Neuronal stem cell (in vitro differentiated cells): ENCODE measurements around the gene FXN. TPM values are rescaled to one million over a fixed set of nuclear protein-coding genes. Genes with fewer than 3 reads are reported as not detected.
"Not testable (repeated sequence)": the region's sequence is repeated elsewhere in the genome, so short reads cannot be mapped to it uniquely, and the experiment has no call there.

Source experiments
- DNase-seq: peaks from one replicate; pipeline ENCODE4 v3.0.0-alpha.2; 2013; ENCODE audit warnings: low spot score
- H2AFZ ChIP-seq: one replicate; pipeline ENCODE4 v1.6.1; 2013; ENCODE audit warnings: mild to moderate bottlenecking, low read length, inconsistent platforms
- H2AK5ac ChIP-seq: 2 replicates; pipeline ENCODE4 v1.6.1; 2013; ENCODE audit warnings: low read depth, mild to moderate bottlenecking, inconsistent platforms, low read length, moderate library complexity, mixed read lengths
- H2BK120ac ChIP-seq: 2 replicates; pipeline ENCODE4 v1.6.1; 2013; ENCODE audit warnings: low read depth, mild to moderate bottlenecking, inconsistent platforms, low read length, moderate library complexity, mixed read lengths
- H2BK12ac ChIP-seq: one replicate; pipeline ENCODE4 v1.6.1; 2013; ENCODE audit warnings: low read length, inconsistent platforms
- H2BK15ac ChIP-seq: 2 replicates; pipeline ENCODE4 v1.6.1; 2013; ENCODE audit warnings: mild to moderate bottlenecking, low read length, inconsistent platforms, mixed read lengths
- H2BK5ac ChIP-seq: one replicate; pipeline ENCODE4 v1.6.1; 2013; ENCODE audit warnings: inconsistent platforms, mild to moderate bottlenecking, low read length, moderate library complexity
- H3K14ac ChIP-seq: one replicate; pipeline ENCODE4 v1.6.1; 2013; ENCODE audit warnings: low read length, inconsistent platforms
- H3K18ac ChIP-seq: 2 replicates; pipeline ENCODE4 v1.6.1; 2013; ENCODE audit warnings: low read length, inconsistent platforms
- H3K23ac ChIP-seq: 2 replicates; pipeline ENCODE4 v1.6.1; 2013; ENCODE audit warnings: low read depth, mild to moderate bottlenecking, mixed read lengths, low read length, inconsistent platforms; ENCODE audit not compliant: poor library complexity
- H3K27ac ChIP-seq: replicated peaks from 3 replicates; pipeline ENCODE4 v1.5.1; 2013; ENCODE audit warnings: low read length, inconsistent platforms
- H3K27me3 ChIP-seq, 3 experiments: 2 replicates each; pipeline ENCODE4 v1.6.1; 2013; ENCODE audit warnings: low read length in 3 of 3, mild to moderate bottlenecking in 2 of 3, inconsistent platforms in 1 of 3, low read depth in 1 of 3, mixed read lengths in 1 of 3, moderate library complexity in 1 of 3; ENCODE audit not compliant: control insufficient read depth in 3 of 3, insufficient read depth in 3 of 3
- H3K36me3 ChIP-seq, 2 donors: replicated peaks in 1 of 2; 2 replicates each; pipeline ENCODE4 v1.6.1; 2013; ENCODE audit warnings: low read length in 2 of 2; ENCODE audit not compliant: control insufficient read depth in 2 of 2, insufficient read depth in 2 of 2
- H3K4ac ChIP-seq: 2 replicates; pipeline ENCODE4 v1.6.1; 2013; ENCODE audit warnings: inconsistent platforms, mild to moderate bottlenecking, low read length, moderate library complexity
- H3K4me1 ChIP-seq, 2 donors: 1 replicate in 1 of 2; 2 replicates in 1 of 2; pipeline ENCODE4 v1.6.1; 2013; ENCODE audit warnings: low read length in 2 of 2, low read depth in 1 of 2; ENCODE audit not compliant: control insufficient read depth in 2 of 2, insufficient read depth in 1 of 2
- H3K4me2 ChIP-seq: one replicate; pipeline ENCODE4 v1.6.1; 2013; ENCODE audit warnings: mild to moderate bottlenecking, low read length, inconsistent platforms; ENCODE audit not compliant: insufficient read depth, poor library complexity, severe bottlenecking
- H3K4me3 ChIP-seq, 2 donors: 2 replicates each; pipeline ENCODE4 v1.5.1; 2013; ENCODE audit warnings: low read length in 2 of 2, mild to moderate bottlenecking in 2 of 2, inconsistent platforms in 1 of 2, moderate library complexity in 1 of 2
- H3K79me1 ChIP-seq: one replicate; pipeline ENCODE4 v1.6.1; 2013; ENCODE audit warnings: low read depth, mild to moderate bottlenecking, inconsistent platforms, low read length, moderate library complexity
- H3K9ac ChIP-seq: one replicate; pipeline ENCODE4 v1.6.1; 2013; ENCODE audit warnings: mild to moderate bottlenecking, low read depth, low read length, inconsistent platforms; ENCODE audit not compliant: poor library complexity
- H3K9me3 ChIP-seq, 2 donors: replicated peaks in 1 of 2; 2 replicates each; pipeline versions ENCODE3 to v1.6.1; 2013; ENCODE audit warnings: low read length in 2 of 2, mild to moderate bottlenecking in 2 of 2, inconsistent platforms in 1 of 2, low read depth in 1 of 2, mixed read lengths in 1 of 2, moderate library complexity in 1 of 2; ENCODE audit not compliant: control insufficient read depth in 2 of 2, insufficient read depth in 1 of 2
- H4K8ac ChIP-seq: one replicate; pipeline ENCODE4 v1.6.1; 2013; ENCODE audit warnings: low read depth, mild to moderate bottlenecking, inconsistent platforms, low read length, moderate library complexity
- H4K91ac ChIP-seq: one replicate; pipeline ENCODE4 v1.6.1; 2013; ENCODE audit warnings: low read length, low read depth, mild to moderate bottlenecking, inconsistent platforms; ENCODE audit not compliant: poor library complexity
- WGBS, 2 donors: extraction: QIAGEN DNeasy Blood & Tissue Kit; methylation state at CpG; one replicate each; pipeline ENCODE4 v1.1.7; 2013; ENCODE audit warnings: missing lambda C conversion rate in 2 of 2, mixed read lengths in 1 of 2; ENCODE audit not compliant: insufficient read length in 2 of 2, insufficient replicate concordance in 1 of 2; ENCODE audit errors: extremely low coverage in 2 of 2; 5-methylcytosine and 5-hydroxymethylcytosine counted together
- polyA plus RNA-seq, 2 experiments: library from polyadenylated mRNA; stranded (reverse); fragments of 200-250 nt; gene quantifications; one replicate each; pipeline ENCODE4 v1.2.3, GENCODE V29; 2013

Gene FXN
- polyA plus RNA-seq (2013, experiment 1 of 2), result 32.9 TPM
- polyA plus RNA-seq (2013, experiment 2 of 2), result 33.9 TPM

- no peak within 1 kb of the TSS for H2BK120ac ChIP-seq
- peak within 1 kb of the TSS; percentile 96 for H3K14ac ChIP-seq
- peak within 1 kb of the TSS; percentile 75 for H3K23ac ChIP-seq
- peak within 1 kb of the TSS; percentile 77 to 86 for H3K4me3 ChIP-seq
- peak within 1 kb of the TSS; percentile 25 for H2BK12ac ChIP-seq
- H3K4me2 ChIP-seq, result peak within 1 kb of the TSS; percentile 76
- no peak within 1 kb of the TSS for H4K8ac ChIP-seq
- H3K36me3 ChIP-seq, result peaks cover 0 to 2% of the 10 kb centered on the region in 2 donors
- no peak within 1 kb of the TSS for H3K4ac ChIP-seq
- H2BK5ac ChIP-seq, result peak within 1 kb of the TSS; percentile 61
- peaks cover 0 to 5% of the 10 kb centered on the region in 2 donors for H3K4me1 ChIP-seq
- no peak within 1 kb of the TSS for H4K91ac ChIP-seq
- peaks cover 0 to 5% of the 10 kb centered on the region in 2 donors for H3K9me3 ChIP-seq
- DNase-seq, result peak; percentile 78
- peak within 1 kb of the TSS; percentile 45 for H2BK15ac ChIP-seq
- WGBS, 2 donors, result no CpG with 5 or more reads among the region's 75 CpGs
- H2AK5ac ChIP-seq, result no peak within 1 kb of the TSS
- H2AFZ ChIP-seq, result peak within 1 kb of the TSS; percentile 98
- peaks cover 6% of the 10 kb centered on the region for H3K79me1 ChIP-seq
- peak within 1 kb of the TSS; percentile 93 for H3K18ac ChIP-seq
- H3K27me3 ChIP-seq, result peaks cover 0 to 2% (median 0%) of the 10 kb centered on the region in 3 experiments
- H3K9ac ChIP-seq, result peak within 1 kb of the TSS; percentile 91
- peak within 1 kb of the TSS; percentile 78 for H3K27ac ChIP-seq
Measured at GRCh38 chr9:69035438-69036308, at the start of gene FXN. TSS of gene FXN (plus strand) at chr9:69035752. CDS start at chr9:69035783, 31 bp downstream.

DNA sequence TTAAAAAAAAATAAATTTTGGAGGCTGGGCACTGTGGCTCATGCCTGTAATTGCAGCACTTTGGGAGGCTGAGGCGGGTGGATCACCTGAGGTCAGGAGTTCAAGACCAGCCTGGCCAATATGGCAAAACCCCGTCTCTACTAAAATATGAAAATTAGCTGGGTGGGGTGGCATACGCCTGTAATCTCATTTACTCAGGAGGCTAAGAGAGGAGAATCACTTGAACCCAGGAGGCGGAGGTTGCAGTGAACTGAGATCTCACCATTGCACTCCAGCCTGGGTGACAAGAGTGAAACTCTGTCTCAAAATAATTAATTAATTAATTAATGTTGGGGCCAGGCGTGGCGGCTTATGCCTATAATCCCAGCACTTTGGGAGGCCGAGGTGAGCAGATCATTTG, 48.6 kb upstream of the FXN start:
- H3K18ac ChIP-seq, H3K23ac ChIP-seq, H2BK15ac ChIP-seq, H2BK5ac ChIP-seq, H4K91ac ChIP-seq, H2BK12ac ChIP-seq, H3K14ac ChIP-seq, H3K4me2 ChIP-seq, H3K4me3 ChIP-seq, H3K9ac ChIP-seq, H2AK5ac ChIP-seq, H4K8ac ChIP-seq, H3K27ac ChIP-seq, H3K9me3 ChIP-seq, DNase-seq, H2BK120ac ChIP-seq, H3K79me1 ChIP-seq, H3K4ac ChIP-seq, H3K27me3 ChIP-seq, H3K4me1 ChIP-seq, H2AFZ ChIP-seq: not testable (repeated sequence)
- peaks cover 0 to 43% of the 10 kb centered on the region in 2 donors for H3K36me3 ChIP-seq
- WGBS, 2 donors, result no CpG with 5 or more reads among the region's 7 CpGs

DNA sequence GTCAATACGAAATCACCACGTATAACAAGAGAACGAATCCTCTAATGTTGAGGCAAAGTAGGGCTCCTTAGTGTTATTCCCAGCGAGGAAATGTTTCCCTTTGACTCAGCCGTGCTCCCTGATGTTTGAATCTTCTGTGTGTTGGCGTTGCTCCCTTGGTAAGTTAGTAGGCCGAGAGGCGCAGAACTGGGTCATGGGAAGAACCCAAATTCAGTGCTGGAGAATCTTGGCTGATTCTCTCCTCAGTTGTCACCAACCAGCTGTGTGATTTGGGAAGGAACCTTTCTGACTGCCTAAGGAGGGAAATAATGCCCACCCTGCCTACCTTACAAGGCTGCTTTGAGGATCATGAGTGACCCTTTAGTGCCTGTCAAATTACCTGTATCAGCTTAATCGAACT, 44.1 kb upstream of the FXN start:
- no peaks in the 10 kb centered on the region for H3K79me1 ChIP-seq
- WGBS, 2 donors, result no CpG with 5 or more reads among the region's 9 CpGs
- no peak overlapping the region for H4K91ac ChIP-seq
- no peak overlapping the region for H4K8ac ChIP-seq
- peaks cover 0 to 1% of the 10 kb centered on the region in 2 donors for H3K4me1 ChIP-seq
- no peak overlapping the region for H2BK5ac ChIP-seq
- H3K4me3 ChIP-seq, result no peak overlapping the region
- H3K9ac ChIP-seq, result no peak overlapping the region
- DNase-seq, result no peak
- H3K9me3 ChIP-seq, result no peaks in the 10 kb centered on the region
- no peak overlapping the region for H3K23ac ChIP-seq
- H2BK15ac ChIP-seq, result no peak overlapping the region
- peaks cover 0 to 54% of the 10 kb centered on the region in 2 donors for H3K36me3 ChIP-seq
- H2BK120ac ChIP-seq, result no peak overlapping the region
- H3K14ac ChIP-seq, result no peak overlapping the region
- H3K27ac ChIP-seq, result no peak overlapping the region
- no peaks in the 10 kb centered on the region for H3K27me3 ChIP-seq
- H2BK12ac ChIP-seq, result no peak overlapping the region
- no peak overlapping the region for H3K4me2 ChIP-seq
- no peak overlapping the region for H2AK5ac ChIP-seq
- H3K4ac ChIP-seq, result no peak overlapping the region
- no peak overlapping the region for H3K18ac ChIP-seq
- no peak overlapping the region for H2AFZ ChIP-seq

- H2AK5ac ChIP-seq, result no peak overlapping the region
- H3K23ac ChIP-seq, result no peak overlapping the region
- H3K14ac ChIP-seq, result no peak overlapping the region
- H3K4me2 ChIP-seq, result no peak overlapping the region
- H2BK15ac ChIP-seq, result no peak overlapping the region
- no peak overlapping the region for H2BK120ac ChIP-seq
- H3K4ac ChIP-seq, result no peak overlapping the region
- WGBS, 2 donors, result no CpG with 5 or more reads among the region's 3 CpGs
- no peak overlapping the region for H2AFZ ChIP-seq
- H3K18ac ChIP-seq, result no peak overlapping the region
- H3K9ac ChIP-seq, result no peak overlapping the region
- no peak overlapping the region for H4K91ac ChIP-seq
- no peaks in the 10 kb centered on the region for H3K27me3 ChIP-seq
- no peak overlapping the region for H3K27ac ChIP-seq
- no peak for DNase-seq
- no peak overlapping the region for H3K4me3 ChIP-seq
- no peaks in the 10 kb centered on the region for H3K9me3 ChIP-seq
- H2BK12ac ChIP-seq, result no peak overlapping the region
- H3K36me3 ChIP-seq, result peaks cover 0 to 73% of the 10 kb centered on the region in 2 donors
- no peaks in the 10 kb centered on the region for H3K79me1 ChIP-seq
- no peak overlapping the region for H4K8ac ChIP-seq
- peaks cover 0 to 15% of the 10 kb centered on the region in 2 donors for H3K4me1 ChIP-seq
- H2BK5ac ChIP-seq, result no peak overlapping the region
Measured at GRCh38 chr9:68995776-68996175, 39.8 kb upstream of the FXN start.
